ENCODE data around the gene UBE3B.

DNA sequence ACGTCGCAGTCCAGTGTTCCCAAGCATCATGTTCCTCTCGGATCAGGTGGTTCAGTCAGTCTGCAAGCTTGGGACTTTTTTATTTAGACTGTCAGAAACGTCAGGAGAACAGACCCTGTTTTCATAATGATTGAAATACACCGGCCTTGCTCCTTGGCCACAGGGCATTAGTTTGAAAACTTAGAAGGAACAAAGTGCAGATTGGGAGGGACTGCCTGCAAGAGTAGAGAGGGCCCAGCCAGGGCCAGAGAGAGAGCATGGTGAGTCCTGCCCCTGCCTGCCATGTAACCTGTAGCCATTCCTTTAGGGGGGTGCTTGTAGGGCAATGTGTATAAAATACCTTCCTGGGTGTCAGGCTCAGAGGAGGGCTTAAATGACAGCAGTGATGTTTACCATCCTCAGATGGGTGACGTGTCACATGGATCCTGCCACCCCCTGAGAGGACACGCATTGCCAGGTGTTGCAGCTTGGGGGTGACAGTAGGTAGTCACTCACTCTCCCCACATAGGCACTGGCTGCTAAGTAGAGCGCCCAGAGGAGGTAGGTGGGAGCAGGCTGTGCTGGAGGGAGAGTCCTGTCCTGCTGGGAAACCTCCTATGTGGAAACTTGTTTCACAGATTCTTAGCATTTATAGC is 50.2 kb downstream of the UBE3B start:
- TF ChIP-seq POLR2A (IDR thresholded peaks at IDR 0.05) (no peak), EP300 (IDR thresholded peaks at IDR 0.05) (no peak)
- TF ChIP-seq, protein P1, sequence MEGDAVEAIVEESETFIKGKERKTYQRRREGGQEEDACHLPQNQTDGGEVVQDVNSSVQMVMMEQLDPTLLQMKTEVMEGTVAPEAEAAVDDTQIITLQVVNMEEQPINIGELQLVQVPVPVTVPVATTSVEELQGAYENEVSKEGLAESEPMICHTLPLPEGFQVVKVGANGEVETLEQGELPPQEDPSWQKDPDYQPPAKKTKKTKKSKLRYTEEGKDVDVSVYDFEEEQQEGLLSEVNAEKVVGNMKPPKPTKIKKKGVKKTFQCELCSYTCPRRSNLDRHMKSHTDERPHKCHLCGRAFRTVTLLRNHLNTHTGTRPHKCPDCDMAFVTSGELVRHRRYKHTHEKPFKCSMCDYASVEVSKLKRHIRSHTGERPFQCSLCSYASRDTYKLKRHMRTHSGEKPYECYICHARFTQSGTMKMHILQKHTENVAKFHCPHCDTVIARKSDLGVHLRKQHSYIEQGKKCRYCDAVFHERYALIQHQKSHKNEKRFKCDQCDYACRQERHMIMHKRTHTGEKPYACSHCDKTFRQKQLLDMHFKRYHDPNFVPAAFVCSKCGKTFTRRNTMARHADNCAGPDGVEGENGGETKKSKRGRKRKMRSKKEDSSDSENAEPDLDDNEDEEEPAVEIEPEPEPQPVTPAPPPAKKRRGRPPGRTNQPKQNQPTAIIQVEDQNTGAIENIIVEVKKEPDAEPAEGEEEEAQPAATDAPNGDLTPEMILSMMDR (IDR thresholded peaks at IDR 0.05) = no peak
